Mucosa of gallbladder (tissue), 1 donor: ENCODE measurements around the gene DAB1. TPM values are rescaled to one million over a fixed set of nuclear protein-coding genes. Genes with fewer than 3 reads are reported as not detected.

ENCODE experiments used
- DNase-seq: peaks from one replicate; pipeline ENCODE4 v3.0.0-alpha.2; 2020; ENCODE audit warnings: low spot score
- total RNA-seq: library from RNA; stranded (reverse); gene quantifications from one replicate; pipeline ENCODE4 v1.2.1, GENCODE V29; 2021
- donor health status: DM: no; HTN: no; CAD: no.

The DAB1 gene
- total RNA-seq, 1 donor from 2014 or later, result 5.0 TPM

- DNase-seq, result no peak
These were observed 151.3 kb downstream of the DAB1 start for GRCh38 chr1:57272601-57273000.

- DNase-seq, result no peak
These were observed 151.7 kb downstream of the DAB1 start for GRCh38 chr1:57272150-57272549.

- DNase-seq, result no peak
These were observed 152.7 kb downstream of the DAB1 start for GRCh38 chr1:57270927-57271698.

- DNase-seq, result no peak
These were observed 154.1 kb downstream of the DAB1 start for GRCh38 chr1:57269630-57270225.

GRCh38 chr1:57265104-57265503 is 158.8 kb downstream of the DAB1 start:
- no peak for DNase-seq

- DNase-seq, result no peak
These were observed 161.4 kb downstream of the DAB1 start for GRCh38 chr1:57262472-57262871.

- DNase-seq, result no peak
These were observed 165.1 kb downstream of the DAB1 start for GRCh38 chr1:57258557-57259325.

GRCh38 chr1:57255945-57256344 is 167.9 kb downstream of the DAB1 start:
- no peak for DNase-seq

GRCh38 chr1:57254022-57254421 is 169.8 kb downstream of the DAB1 start:
- DNase-seq, result no peak

GRCh38 chr1:57252597-57253294 is 171.1 kb downstream of the DAB1 start:
- DNase-seq, result no peak

GRCh38 chr1:57250021-57250420 is 173.8 kb downstream of the DAB1 start:
- DNase-seq, result no peak

GRCh38 chr1:57249511-57249910 is 174.3 kb downstream of the DAB1 start:
- DNase-seq, result no peak

- DNase-seq, result no peak
These were observed 175.0 kb downstream of the DAB1 start for GRCh38 chr1:57248830-57249229.

- no peak for DNase-seq
These were observed 185.6 kb downstream of the DAB1 start for GRCh38 chr1:57238233-57238781.

GRCh38 chr1:57235730-57236510 is 187.9 kb downstream of the DAB1 start:
- DNase-seq, result no peak

- no peak for DNase-seq
These were observed 189.4 kb downstream of the DAB1 start for GRCh38 chr1:57234459-57234858.

GRCh38 chr1:57232500-57232899 is 191.4 kb downstream of the DAB1 start:
- no peak for DNase-seq

GRCh38 chr1:57229998-57230397 is 193.9 kb downstream of the DAB1 start:
- no peak for DNase-seq

- no peak for DNase-seq
These were observed 194.8 kb downstream of the DAB1 start for GRCh38 chr1:57229076-57229475.

GRCh38 chr1:57222801-57223200 is 201.1 kb downstream of the DAB1 start:
- DNase-seq, result peak; percentile 22

GRCh38 chr1:57222307-57222706 is 201.6 kb downstream of the DAB1 start:
- DNase-seq, result peak; percentile 11
